ENCODE data around the gene BEST3. TPM values are rescaled to one million over a fixed set of nuclear protein-coding genes. Genes with fewer than 3 reads are reported as not detected.

The BEST3 gene
- total RNA-seq, 4 donors from 2014 or later, result not detected

GRCh38 chr12:69639400-69640016 is 59.6 kb downstream of the BEST3 start:
- TF ChIP-seq, protein P1, sequence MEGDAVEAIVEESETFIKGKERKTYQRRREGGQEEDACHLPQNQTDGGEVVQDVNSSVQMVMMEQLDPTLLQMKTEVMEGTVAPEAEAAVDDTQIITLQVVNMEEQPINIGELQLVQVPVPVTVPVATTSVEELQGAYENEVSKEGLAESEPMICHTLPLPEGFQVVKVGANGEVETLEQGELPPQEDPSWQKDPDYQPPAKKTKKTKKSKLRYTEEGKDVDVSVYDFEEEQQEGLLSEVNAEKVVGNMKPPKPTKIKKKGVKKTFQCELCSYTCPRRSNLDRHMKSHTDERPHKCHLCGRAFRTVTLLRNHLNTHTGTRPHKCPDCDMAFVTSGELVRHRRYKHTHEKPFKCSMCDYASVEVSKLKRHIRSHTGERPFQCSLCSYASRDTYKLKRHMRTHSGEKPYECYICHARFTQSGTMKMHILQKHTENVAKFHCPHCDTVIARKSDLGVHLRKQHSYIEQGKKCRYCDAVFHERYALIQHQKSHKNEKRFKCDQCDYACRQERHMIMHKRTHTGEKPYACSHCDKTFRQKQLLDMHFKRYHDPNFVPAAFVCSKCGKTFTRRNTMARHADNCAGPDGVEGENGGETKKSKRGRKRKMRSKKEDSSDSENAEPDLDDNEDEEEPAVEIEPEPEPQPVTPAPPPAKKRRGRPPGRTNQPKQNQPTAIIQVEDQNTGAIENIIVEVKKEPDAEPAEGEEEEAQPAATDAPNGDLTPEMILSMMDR (IDR thresholded peaks at IDR 0.05), result peak in 1 of 3 donors; percentile 27
- no peak for DNase-seq (ENCODE audit: low spot score)
- peak; percentile 74 for ATAC-seq (ENCODE audit: low FRiP score)

DNA sequence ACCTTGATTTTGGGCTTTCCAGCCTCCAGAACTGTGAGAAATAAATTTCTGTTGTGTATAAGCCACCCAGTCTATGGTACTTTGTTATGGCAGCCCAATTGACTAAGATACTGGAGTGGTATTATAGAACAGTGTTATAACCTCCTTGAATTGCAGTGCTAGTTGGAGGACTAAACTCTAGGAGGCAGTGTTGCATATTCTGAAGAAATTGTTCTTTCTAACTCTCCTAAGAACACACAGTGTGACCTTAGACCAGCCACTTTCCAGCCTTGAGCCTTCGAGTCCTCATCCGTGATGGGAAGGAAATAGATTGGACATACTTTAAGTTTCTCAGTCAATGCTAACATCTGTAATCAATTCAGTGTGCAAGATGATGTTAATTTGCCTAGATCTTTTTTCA is 66.0 kb downstream of the BEST3 start:
- no peak for DNase-seq (ENCODE audit: low spot score)
- TF ChIP-seq, protein P1 (IDR thresholded peaks at IDR 0.05), result no peak
- ATAC-seq (ENCODE audit: low FRiP score), result no peak

GRCh38 chr12:69630191-69630590 is 68.9 kb downstream of the BEST3 start:
- DNase-seq (ENCODE audit: low spot score) (no peak), ATAC-seq (ENCODE audit: low FRiP score) (no peak)
- TF ChIP-seq, protein P1 (IDR thresholded peaks at IDR 0.05), result no peak

DNA sequence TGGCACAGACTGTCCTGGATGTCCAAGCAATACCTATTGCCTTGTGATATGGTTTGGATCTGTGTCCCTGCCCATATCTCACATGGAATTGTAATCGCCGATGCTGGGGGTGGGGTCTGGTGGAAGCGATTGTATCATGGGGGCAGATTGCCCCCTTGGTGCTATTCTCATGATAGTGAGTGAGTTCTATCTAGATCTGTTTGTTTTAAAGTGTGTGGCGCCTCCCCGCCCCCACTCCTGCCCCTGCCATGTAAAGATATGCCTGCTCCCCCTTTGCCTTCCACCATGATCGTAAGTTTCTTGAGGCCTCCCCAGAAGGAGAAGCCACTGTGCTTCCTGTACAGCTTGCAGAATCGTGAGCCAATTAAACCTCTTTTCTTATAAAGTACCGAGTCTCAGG is 71.6 kb downstream of the BEST3 start:
- DNase-seq (ENCODE audit: low spot score) (no peak), ATAC-seq (ENCODE audit: low FRiP score) (no peak)
- TF ChIP-seq, protein P1 (IDR thresholded peaks at IDR 0.05), result no peak

DNA sequence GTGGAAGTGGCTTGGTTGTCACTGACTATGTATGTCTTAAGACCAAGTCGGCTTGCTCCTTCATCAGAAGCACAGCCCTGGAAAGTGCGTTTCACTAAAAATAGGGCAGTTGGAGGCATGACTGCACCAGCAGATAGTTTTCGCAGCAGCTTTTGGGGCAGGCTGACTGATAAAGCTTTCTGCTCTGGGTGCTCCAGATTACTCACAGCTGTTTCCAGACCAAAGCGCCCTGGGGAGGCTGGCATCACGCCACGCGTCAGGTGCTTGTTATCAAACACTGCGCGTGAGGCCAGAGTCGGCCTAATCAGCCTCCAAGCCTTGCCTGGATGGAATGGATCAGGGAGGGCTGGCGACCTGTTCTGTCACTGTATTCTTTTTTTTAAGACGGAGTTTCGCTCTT is 75.1 kb downstream of the BEST3 start:
- no peak for DNase-seq (ENCODE audit: low spot score)
- ATAC-seq (ENCODE audit: low FRiP score), result no peak

DNA sequence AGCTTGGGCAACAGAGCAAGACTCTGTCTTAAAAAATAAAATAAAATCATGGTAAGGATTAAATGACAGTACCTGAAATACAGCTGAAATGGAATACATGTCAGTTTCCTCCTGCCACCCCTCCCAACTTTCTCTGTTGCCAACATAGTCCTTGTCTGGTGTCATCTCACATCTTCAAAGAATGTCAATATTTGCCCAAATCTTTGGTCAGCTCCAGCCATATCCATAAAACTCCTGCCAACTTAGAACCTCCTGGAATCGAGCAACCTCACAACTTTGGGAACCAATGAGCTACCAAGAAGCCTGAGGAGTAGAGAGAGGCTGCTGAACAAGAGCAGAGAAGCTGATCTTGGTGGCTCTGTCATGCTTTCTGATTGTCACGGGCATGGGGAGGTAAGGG is 77.6 kb downstream of the BEST3 start:
- ATAC-seq (ENCODE audit: low FRiP score) (no peak), DNase-seq (ENCODE audit: low spot score) (no peak)
- TF ChIP-seq, protein P1 (IDR thresholded peaks at IDR 0.05), result no peak

More for the DNA sequence above, 75.1 kb downstream of the BEST3 start:
- TF ChIP-seq, protein P1 (IDR thresholded peaks at IDR 0.05), result no peak

GRCh38 chr12:69620921-69621320 is 78.2 kb downstream of the BEST3 start:
- ATAC-seq (ENCODE audit: low FRiP score), result no peak
- DNase-seq (ENCODE audit: low spot score), result no peak
- TF ChIP-seq, protein P1 (IDR thresholded peaks at IDR 0.05), result no peak

Measured in omental fat pad (tissue), 4 donors.